ENCODE results near the gene SH3D19. TPM values are rescaled to one million over a fixed set of nuclear protein-coding genes. Genes with fewer than 3 reads are reported as not detected.

The SH3D19 gene
- total and polyA plus RNA-seq, 2 of the 4 experiments (the other 2 are of a cell fraction) = 14.4 to 27.2 TPM

DNA sequence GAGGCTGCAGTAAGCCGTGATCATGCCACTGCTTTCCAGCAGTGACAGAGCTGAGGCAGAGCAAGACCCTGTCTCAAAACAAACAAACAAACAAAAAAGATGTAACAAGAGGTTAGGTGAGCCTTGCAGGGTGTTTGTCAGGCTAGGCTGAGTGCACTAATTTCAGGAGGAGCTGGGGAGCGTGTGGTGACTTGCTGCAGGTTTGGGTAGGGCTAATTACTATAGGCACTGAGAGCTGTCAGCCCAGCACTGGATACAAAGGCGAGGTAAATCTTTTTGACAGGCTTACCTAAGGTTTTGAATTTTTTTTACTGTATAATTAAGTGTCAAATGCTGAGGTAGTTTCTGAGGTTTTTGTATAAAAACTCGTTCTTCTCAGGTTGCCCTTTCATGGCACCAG, 29.8 kb upstream of the SH3D19 start:
- no peak overlapping the region for H4K5ac ChIP-seq (ENCODE audit: low read depth, low read length)
- no peak overlapping the region for H2BK15ac ChIP-seq (ENCODE audit: low read depth, low read length)
- no peaks in the 10 kb centered on the region for H4K20me1 ChIP-seq (ENCODE audit: insufficient read depth, low read length)
- H3K79me1 ChIP-seq (ENCODE audit: low read depth in 1 of 2, low read length in 2 of 2) = no peaks in the 10 kb centered on the region
- H3K18ac ChIP-seq (ENCODE audit: low read depth, low read length) = no peak overlapping the region
- no peak overlapping the region for H3K27ac ChIP-seq (ENCODE audit: insufficient read depth, low read length)
- intact Hi-C loops (cut with micrococcal nuclease) (no loop called here), in situ Hi-C loops (cut with MboI; ENCODE audit: low sequenced_read_pairs) (loop anchor here (10.0 kb wide), 1 partner anchor 230 kb away; no protein-coding TSS in a partner anchor), dilution Hi-C loops (cut with HindIII; ENCODE audit: low sequenced_read_pairs, unreplicated experiment) (no loop called here)
- no peak overlapping the region for H3K9ac ChIP-seq (ENCODE audit: low read depth, low read length)
- CTCF ChIA-PET = no interaction called here
- H2BK5ac ChIP-seq (ENCODE audit: low read depth, low read length, poor library complexity, severe bottlenecking) = no peak overlapping the region
- no peak overlapping the region for H4K8ac ChIP-seq (ENCODE audit: low read depth in 2 of 2, low read length in 2 of 2)
- no peaks in the 10 kb centered on the region for H3K4me1 ChIP-seq (ENCODE audit: control insufficient read depth, insufficient read depth, low read length)
- ATAC-seq (ENCODE audit: low read depth) (no peak), DNase-seq (no peak)
- no peak overlapping the region for H2AK5ac ChIP-seq (ENCODE audit: low read depth, low read length)
- POLR2A ChIA-PET (ENCODE audit: unreplicated experiment) = no interaction called here
- no peak overlapping the region for H4K91ac ChIP-seq (ENCODE audit: insufficient read depth, low read depth, low read length)
- WGBS, 2 experiments (ENCODE audit: extremely low coverage in 2 of 2, insufficient read length in 1 of 2) = 63% methylated on average over 1 of the region's 4 CpGs; no CpG with 5 or more reads in 1 of the 2 experiments
- no peak overlapping the region for H3K4me2 ChIP-seq (ENCODE audit: low read depth, low read length)
- no peaks in the 10 kb centered on the region for H3K9me3 ChIP-seq (ENCODE audit: control insufficient read depth, insufficient read depth, low read length)
- H3K23ac ChIP-seq (ENCODE audit: low read depth, low read length) = no peak overlapping the region
- no TSS peak for BruUV-seq (replicated peaks)
- no peak overlapping the region for H2BK20ac ChIP-seq (ENCODE audit: low read depth, low read length)
- H3K9me1 ChIP-seq (ENCODE audit: insufficient read depth, low read length) = no peaks in the 10 kb centered on the region
- H3K14ac ChIP-seq (replicated peaks; ENCODE audit: low read depth, low read length) = no peak overlapping the region
- no peaks in the 10 kb centered on the region for H3K36me3 ChIP-seq (ENCODE audit: control insufficient read depth, insufficient read depth, low read length)
- H3K56ac ChIP-seq (ENCODE audit: extremely low read depth, insufficient read depth, low read length) = no peak overlapping the region
- H2AFZ ChIP-seq (replicated peaks; ENCODE audit: low read length, poor library complexity) = no peak overlapping the region
- H3K4ac ChIP-seq (ENCODE audit: low read depth, low read length) = no peak overlapping the region
- peaks cover 6% of the 10 kb centered on the region; the same call in 1 of the 2 replicates for H3K27me3 ChIP-seq (ENCODE audit: control insufficient read depth, insufficient read depth, low read length)
- TF ChIP-seq NFE2L2 (IDR thresholded peaks at IDR 0.05; ENCODE audit: low read depth, low read length) = no peak
- no peak for TF ChIP-seq MAZ (IDR thresholded peaks at IDR 0.05; ENCODE audit: borderline replicate concordance, low read depth, low read length)
- no peak for TF ChIP-seq FOS (IDR thresholded peaks at IDR 0.05; ENCODE audit: low read depth, low read length)
- no peak for TF ChIP-seq RFX5 (IDR thresholded peaks at IDR 0.05; ENCODE audit: low read depth, low read length)
- H2AK9ac ChIP-seq (replicated peaks; ENCODE audit: low read depth, low read length, poor library complexity) = no peak overlapping the region
- no peak overlapping the region for H3K4me3 ChIP-seq (ENCODE audit: insufficient read depth, low read depth, low read length)
- no peak overlapping the region for H2BK120ac ChIP-seq (ENCODE audit: low read depth, low read length)
